ENCODE measurements around the gene TK2.

Gene TK2

DNA sequence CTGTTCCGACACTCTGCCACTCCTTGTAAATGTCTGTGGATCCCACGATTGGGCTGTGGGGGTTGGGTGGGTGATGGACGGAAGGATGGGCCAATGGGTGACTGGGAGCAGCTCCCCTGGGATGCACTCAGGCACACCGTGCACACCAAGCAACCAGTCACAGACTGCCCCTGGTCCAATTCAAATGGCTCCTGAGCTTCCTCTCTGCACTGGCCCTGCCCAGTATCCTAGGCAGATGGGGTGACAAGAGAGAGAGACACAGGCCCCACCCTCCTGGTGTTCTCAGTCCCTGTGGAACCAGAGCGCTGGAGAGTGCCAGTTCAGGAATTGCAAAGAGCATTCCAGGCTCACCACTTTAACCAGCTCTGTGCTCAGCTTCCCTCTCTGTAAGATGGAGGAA, 90.0 kb downstream of the TK2 start:
- no peak for DNase-seq

DNA sequence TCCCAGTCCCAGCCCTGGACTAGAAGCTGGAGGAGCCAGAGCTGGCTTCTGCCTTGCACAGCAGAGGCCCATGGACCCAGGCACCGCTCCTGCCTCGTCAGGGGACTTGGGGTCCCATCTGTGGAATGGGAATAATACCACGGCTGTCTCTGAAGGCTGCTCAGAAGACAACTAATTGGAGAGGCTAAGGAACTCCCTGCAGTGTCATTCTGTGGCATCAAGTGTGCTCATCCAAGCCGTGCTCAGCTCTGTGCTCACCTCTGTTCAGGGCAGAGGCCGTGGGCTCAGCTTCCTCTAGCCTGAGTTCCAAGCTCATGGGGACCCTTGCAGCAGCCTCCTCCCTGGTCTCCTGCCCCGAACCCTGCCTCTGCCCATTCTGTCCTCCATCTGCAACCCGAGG, 91.1 kb downstream of the TK2 start:
- DNase-seq: no peak

DNA sequence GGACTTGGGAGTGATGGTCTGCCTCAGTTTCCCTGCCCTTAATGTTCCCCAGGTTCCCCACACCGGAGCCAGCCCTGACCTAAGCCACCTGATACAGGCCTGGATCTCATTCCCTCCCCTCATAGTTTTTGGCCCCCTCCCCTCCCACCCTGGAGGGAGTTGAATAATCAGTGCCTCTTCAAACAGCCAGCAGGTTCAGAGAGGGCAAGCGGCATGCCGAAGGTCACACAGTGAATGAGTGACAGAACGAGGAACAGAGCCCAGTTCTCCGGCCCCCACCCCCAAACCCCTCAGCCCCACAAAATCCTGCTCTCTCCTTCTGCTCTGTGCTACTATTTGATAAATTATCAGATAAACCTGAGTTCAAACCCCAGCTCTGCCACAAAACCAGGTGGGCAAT, 91.6 kb downstream of the TK2 start:
- no peak for DNase-seq

Measured in NCI-H774 (cell line).